Inflammatory macrophage treated with lipopolysaccharide for 4 hours (primary cell): Measurements from ENCODE around the gene MBOAT7.
"Not testable (repeated sequence)": the region's sequence is repeated elsewhere in the genome, so short reads cannot be mapped to it uniquely, and the experiment has no call there.

ENCODE experiments used
- DNase-seq: peaks from one replicate; pipeline ENCODE4 v3.0.0-alpha.2; 2020

MBOAT7 gene

GRCh38 chr19:54208784-54209057 is 19.3 kb upstream of the MBOAT7 start:
- no peak for DNase-seq

- peak; percentile 100 for DNase-seq
Measured at GRCh38 chr19:54207983-54208783, 18.8 kb upstream of the MBOAT7 start.

- no peak for DNase-seq
Measured at GRCh38 chr19:54207676-54207982, 18.2 kb upstream of the MBOAT7 start.

- DNase-seq: not testable (repeated sequence)
Measured at GRCh38 chr19:54207193-54207592, 17.8 kb upstream of the MBOAT7 start.

GRCh38 chr19:54206831-54207177 is 17.4 kb upstream of the MBOAT7 start:
- no peak for DNase-seq

- peak; percentile 81 for DNase-seq
Measured at GRCh38 chr19:54206030-54206830, 16.9 kb upstream of the MBOAT7 start.

- DNase-seq: no peak
Measured at GRCh38 chr19:54204767-54205468, 15.5 kb upstream of the MBOAT7 start.

- no peak for DNase-seq
Measured at GRCh38 chr19:54203151-54203611, 13.8 kb upstream of the MBOAT7 start.

GRCh38 chr19:54201980-54202379 is 12.6 kb upstream of the MBOAT7 start:
- DNase-seq: no peak

- DNase-seq: no peak
Measured at GRCh38 chr19:54201172-54201701, 11.9 kb upstream of the MBOAT7 start.

- no peak for DNase-seq
Measured at GRCh38 chr19:54199401-54199800, 10.0 kb upstream of the MBOAT7 start.

- peak; percentile 52 for DNase-seq
Measured at GRCh38 chr19:54197121-54197520, 7.7 kb upstream of the MBOAT7 start.

GRCh38 chr19:54196536-54196935 is 7.2 kb upstream of the MBOAT7 start:
- peak; percentile 13 for DNase-seq

- not testable (repeated sequence) for DNase-seq
Measured at GRCh38 chr19:54194463-54194862, 5.1 kb upstream of the MBOAT7 start.

GRCh38 chr19:54193011-54193410 is 3.6 kb upstream of the MBOAT7 start:
- DNase-seq: no peak

GRCh38 chr19:54191811-54192453 is 2.6 kb upstream of the MBOAT7 start:
- DNase-seq: no peak

GRCh38 chr19:54191011-54191810 is 1.8 kb upstream of the MBOAT7 start, which contains the start of gene TSEN34:
TSS of gene TSEN34 (plus strand) at chr19:54191308. CDS start at chr19:54191365, 57 bp downstream.
- peak; percentile 87 for DNase-seq

- DNase-seq: peak; percentile 100
Measured at GRCh38 chr19:54190503-54191010, 1.2 kb upstream of the MBOAT7 start.

GRCh38 chr19:54189735-54190502 is 539 bp upstream of the MBOAT7 start:
- DNase-seq: peak; percentile 100

- DNase-seq: no peak
Measured at GRCh38 chr19:54188215-54188871, 1.0 kb downstream of the MBOAT7 start.
